Measurements from ENCODE around the gene ZNF783.

ZNF783 gene

DNA sequence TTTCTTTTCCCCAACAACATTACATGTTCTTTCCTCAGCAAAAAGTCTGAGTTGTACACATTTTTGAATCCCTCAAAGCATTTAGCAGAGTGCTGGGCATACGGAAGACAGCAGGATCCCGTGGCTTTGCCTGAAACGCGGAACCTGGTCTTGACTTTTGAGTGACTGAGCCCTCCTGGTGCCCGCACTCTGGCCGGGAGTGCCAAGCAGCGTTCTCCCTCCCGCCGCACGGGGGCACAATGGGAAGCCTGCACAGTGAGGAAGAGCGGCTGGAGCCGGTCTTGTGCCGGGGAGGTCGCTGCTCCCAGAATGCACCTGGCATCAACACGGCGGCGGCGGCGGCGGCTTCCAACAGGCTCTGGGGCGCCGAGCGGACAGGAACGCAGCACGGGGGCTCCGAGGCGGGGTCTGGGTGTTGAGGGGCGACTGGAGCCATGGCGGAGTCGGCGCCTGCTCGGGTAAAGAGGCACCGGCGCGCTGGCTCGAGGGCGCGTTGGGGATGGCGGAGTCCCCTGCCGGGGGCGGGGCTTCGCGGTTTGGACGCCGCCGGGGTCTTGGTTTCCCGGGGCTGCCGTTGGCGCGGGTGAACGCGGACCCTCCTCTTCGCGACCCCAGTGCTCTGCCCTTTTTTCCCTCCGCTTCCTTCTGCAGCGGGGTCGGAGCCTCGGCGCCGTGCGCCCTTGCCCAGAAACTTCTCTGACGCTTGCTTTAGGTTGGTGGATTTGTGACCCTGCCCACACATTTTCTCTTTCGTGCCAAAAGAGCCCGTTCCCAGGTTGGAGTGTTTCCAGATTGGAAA, 22.5 kb upstream of the ZNF783 start, which contains the start of gene ZNF212:
TSS of gene ZNF212 (plus strand) at position 307 of the 799 bp plus-strand sequence. CDS start at position 435, 128 bp downstream.
- H3K4me3 ChIP-seq (ENCODE audit: severe bottlenecking): peak within 1 kb of the TSS; percentile 56
- no peaks in the 10 kb centered on the region for H3K27me3 ChIP-seq (ENCODE audit: insufficient read depth, poor library complexity, severe bottlenecking)
- DNase-seq (ENCODE audit: low spot score) (peak; percentile 87), ATAC-seq (ENCODE audit: low read depth) (peak; percentile 99)
- H3K36me3 ChIP-seq (ENCODE audit: low read depth): peaks cover 14% of the 10 kb centered on the region
- peaks cover 8% of the 10 kb centered on the region for H3K9me3 ChIP-seq (ENCODE audit: severe bottlenecking)
- H3K27ac ChIP-seq (ENCODE audit: poor library complexity, severe bottlenecking): peak within 1 kb of the TSS; percentile 49
- H3K4me1 ChIP-seq (ENCODE audit: insufficient read depth, poor library complexity, severe bottlenecking): peaks cover 15% of the 10 kb centered on the region
- TF ChIP-seq, protein P1, sequence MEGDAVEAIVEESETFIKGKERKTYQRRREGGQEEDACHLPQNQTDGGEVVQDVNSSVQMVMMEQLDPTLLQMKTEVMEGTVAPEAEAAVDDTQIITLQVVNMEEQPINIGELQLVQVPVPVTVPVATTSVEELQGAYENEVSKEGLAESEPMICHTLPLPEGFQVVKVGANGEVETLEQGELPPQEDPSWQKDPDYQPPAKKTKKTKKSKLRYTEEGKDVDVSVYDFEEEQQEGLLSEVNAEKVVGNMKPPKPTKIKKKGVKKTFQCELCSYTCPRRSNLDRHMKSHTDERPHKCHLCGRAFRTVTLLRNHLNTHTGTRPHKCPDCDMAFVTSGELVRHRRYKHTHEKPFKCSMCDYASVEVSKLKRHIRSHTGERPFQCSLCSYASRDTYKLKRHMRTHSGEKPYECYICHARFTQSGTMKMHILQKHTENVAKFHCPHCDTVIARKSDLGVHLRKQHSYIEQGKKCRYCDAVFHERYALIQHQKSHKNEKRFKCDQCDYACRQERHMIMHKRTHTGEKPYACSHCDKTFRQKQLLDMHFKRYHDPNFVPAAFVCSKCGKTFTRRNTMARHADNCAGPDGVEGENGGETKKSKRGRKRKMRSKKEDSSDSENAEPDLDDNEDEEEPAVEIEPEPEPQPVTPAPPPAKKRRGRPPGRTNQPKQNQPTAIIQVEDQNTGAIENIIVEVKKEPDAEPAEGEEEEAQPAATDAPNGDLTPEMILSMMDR (IDR thresholded peaks at IDR 0.05; ENCODE audit: poor library complexity, severe bottlenecking): peak; percentile 98

DNA sequence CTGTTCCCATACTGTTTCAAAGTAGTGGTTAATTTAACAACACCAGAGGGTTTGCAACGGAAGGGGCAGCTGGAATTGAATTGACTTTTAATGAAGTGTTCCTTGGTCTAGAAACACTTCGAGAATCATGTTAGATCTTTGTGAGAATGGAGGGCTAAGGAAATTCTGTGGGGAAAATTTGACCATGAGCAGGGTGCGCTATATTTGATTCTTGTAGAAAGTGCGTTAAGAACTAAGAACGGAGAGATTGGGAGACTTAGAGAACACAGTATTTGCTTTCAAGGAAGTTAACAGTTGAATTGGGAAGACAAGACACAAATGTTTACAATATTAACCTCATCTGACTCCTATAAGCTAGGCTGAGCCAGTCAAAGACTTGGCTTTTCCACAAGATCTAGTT, 21.4 kb upstream of the ZNF783 start:
- TF ChIP-seq, protein P1 (IDR thresholded peaks at IDR 0.05; ENCODE audit: poor library complexity, severe bottlenecking): no peak
- Histone ChIP-seq H3K27ac (ENCODE audit: poor library complexity, severe bottlenecking) (no peak overlapping the region), H3K36me3 (ENCODE audit: low read depth) (peaks cover 14% of the 10 kb centered on the region), H3K4me1 (ENCODE audit: insufficient read depth, poor library complexity, severe bottlenecking) (peaks cover 15% of the 10 kb centered on the region), H3K9me3 (ENCODE audit: severe bottlenecking) (peaks cover 8% of the 10 kb centered on the region), H3K4me3 (ENCODE audit: severe bottlenecking) (peak overlapping the region; percentile 56), H3K27me3 (ENCODE audit: insufficient read depth, poor library complexity, severe bottlenecking) (no peaks in the 10 kb centered on the region)
- ATAC-seq (ENCODE audit: low read depth) (no peak), DNase-seq (ENCODE audit: low spot score) (no peak)

DNA sequence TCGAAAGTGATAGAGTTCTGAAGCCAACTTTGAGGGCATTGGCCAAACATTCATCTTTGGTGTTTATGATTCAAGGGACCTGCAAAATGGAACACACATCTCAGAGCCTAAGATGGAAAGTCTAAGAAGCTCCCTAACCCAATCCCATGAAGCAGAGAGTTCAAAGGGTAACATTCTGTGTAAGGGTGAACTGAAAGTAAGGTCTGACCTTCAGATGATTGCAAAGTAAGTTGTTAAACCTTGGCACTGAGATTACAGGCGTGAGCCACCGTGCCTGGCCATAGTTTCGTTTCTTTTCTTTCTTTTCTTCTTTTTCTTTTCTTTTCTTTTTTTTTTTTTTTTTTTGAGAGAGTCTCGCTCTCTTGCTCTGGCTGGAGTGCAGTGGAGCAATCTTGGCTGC, 20.3 kb upstream of the ZNF783 start:
- ATAC-seq (ENCODE audit: low read depth): no peak

DNA sequence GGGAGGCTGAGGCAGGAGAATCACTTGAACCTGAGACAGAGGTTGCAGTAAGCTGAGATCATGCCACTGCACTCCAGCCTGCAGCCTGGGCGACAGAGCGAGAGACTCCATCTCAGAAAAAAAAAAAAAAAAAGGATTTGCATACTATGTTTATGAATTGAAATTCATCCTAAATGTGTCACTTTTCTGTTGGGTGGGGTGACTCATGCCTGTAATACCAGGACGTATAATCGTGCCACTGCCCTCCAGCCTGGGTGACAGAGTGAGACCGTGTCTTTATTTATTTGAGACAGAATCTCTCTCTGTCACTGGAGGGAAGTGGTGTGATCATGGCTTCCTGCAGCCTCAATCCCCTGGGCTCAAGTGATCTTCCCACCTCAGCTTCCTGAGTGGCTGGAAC, 16.8 kb upstream of the ZNF783 start:
- H3K9me3 ChIP-seq (ENCODE audit: severe bottlenecking): peaks cover 8% of the 10 kb centered on the region
- DNase-seq (ENCODE audit: low spot score): no peak
- ATAC-seq (ENCODE audit: low read depth): peak; percentile 49; the same call in 1 of the 3 replicates

More for the DNA sequence above, 20.3 kb upstream of the ZNF783 start:
- Histone ChIP-seq H3K27ac (ENCODE audit: poor library complexity, severe bottlenecking) (no peak overlapping the region), H3K36me3 (ENCODE audit: low read depth) (peaks cover 17% of the 10 kb centered on the region), H3K9me3 (ENCODE audit: severe bottlenecking) (peaks cover 8% of the 10 kb centered on the region), H3K27me3 (ENCODE audit: insufficient read depth, poor library complexity, severe bottlenecking) (no peaks in the 10 kb centered on the region), H3K4me3 (ENCODE audit: severe bottlenecking) (no peak overlapping the region), H3K4me1 (ENCODE audit: insufficient read depth, poor library complexity, severe bottlenecking) (peaks cover 15% of the 10 kb centered on the region)
- TF ChIP-seq, protein P1 (IDR thresholded peaks at IDR 0.05; ENCODE audit: poor library complexity, severe bottlenecking): no peak
- no peak for DNase-seq (ENCODE audit: low spot score)

More for the DNA sequence above, 16.8 kb upstream of the ZNF783 start:
- Histone ChIP-seq H3K27ac (ENCODE audit: poor library complexity, severe bottlenecking) (no peak overlapping the region), H3K4me3 (ENCODE audit: severe bottlenecking) (no peak overlapping the region), H3K4me1 (ENCODE audit: insufficient read depth, poor library complexity, severe bottlenecking) (no peaks in the 10 kb centered on the region), H3K36me3 (ENCODE audit: low read depth) (peaks cover 24% of the 10 kb centered on the region), H3K27me3 (ENCODE audit: insufficient read depth, poor library complexity, severe bottlenecking) (no peaks in the 10 kb centered on the region)
- TF ChIP-seq, protein P1 (IDR thresholded peaks at IDR 0.05; ENCODE audit: poor library complexity, severe bottlenecking): no peak
